Measurements from ENCODE around the gene ZNF219. TPM values are rescaled to one million over a fixed set of nuclear protein-coding genes. Genes with fewer than 3 reads are reported as not detected.
A peak's percentile ranks its signal among the peaks of the same experiment; 100 is the strongest.

ZNF219 gene
- total RNA-seq, 1 experiment from 2014 or later = 6.0 TPM

DNA sequence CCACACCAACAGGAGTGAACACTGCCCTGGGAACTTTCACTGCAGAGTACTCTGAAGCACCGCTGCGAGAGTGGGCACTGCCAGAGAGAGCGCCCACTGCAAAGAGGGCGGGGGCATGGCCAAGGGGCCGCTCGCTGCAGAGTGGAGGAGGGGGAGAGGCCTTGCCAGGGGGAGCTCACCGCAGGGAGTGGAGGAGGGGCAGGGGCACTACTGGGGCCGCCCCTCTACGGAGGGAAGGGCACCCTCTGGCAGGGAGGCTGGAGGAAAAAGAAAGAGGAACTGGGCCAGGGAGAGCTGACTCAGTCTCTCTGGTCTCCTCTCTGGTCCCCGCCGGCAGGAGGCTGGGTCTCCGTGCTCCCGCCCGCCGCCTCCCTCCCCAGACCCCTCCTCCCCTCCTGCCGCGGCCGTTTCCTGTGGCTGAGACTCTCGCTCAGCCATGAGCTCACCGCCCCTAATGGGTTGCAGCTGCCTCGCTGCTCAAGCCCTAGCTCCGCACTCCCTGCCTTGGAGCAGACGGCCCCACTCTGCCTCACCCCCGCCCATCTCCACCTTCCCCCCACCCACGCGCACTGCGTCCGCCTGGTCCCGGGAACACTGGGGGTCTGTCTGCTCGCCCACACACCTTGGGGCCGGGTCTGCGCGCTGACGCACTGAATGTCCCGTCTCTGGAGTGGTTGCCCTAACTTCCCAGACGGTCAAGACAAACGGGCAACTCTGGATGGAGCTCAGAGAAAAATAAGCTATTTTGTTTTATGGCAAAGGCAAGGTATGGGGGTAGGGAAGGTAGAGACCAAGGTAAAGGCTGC, 27.0 kb downstream of the ZNF219 start:
- H3F3A ChIP-seq (ENCODE audit: low read length, unreplicated experiment) = no peaks in the 10 kb centered on the region
- H3K4me1 ChIP-seq (ENCODE audit: insufficient read depth, low read length) = peaks cover 6% of the 10 kb centered on the region; the same call in 1 of the 2 replicates
- H3K9ac ChIP-seq (ENCODE audit: low read length) = no peak overlapping the region
- peak; percentile 11 for DNase-seq
- H3K4me3 ChIP-seq (ENCODE audit: low read length) = peak overlapping the region; percentile 72
- peak overlapping the region; percentile 93 for H3K4me2 ChIP-seq (ENCODE audit: low read length)
- H2AFZ ChIP-seq (ENCODE audit: low read length) = peak overlapping the region; percentile 41; the same call in 1 of the 2 replicates
- no peaks in the 10 kb centered on the region for H3K36me3 ChIP-seq (ENCODE audit: low read depth, low read length)
- H3K27me3 ChIP-seq (ENCODE audit: low read length) = peaks cover 44% of the 10 kb centered on the region
- no peaks in the 10 kb centered on the region for H3K9me2 ChIP-seq (replicated peaks; ENCODE audit: low read length)
- H3K27ac ChIP-seq (ENCODE audit: low read length) = no peak overlapping the region
- peak; percentile 5 for ATAC-seq
- ChIA-PET POLR2A (ENCODE audit: unreplicated experiment) (interaction anchor here (0.6 kb wide), 1 partner anchor 15 kb away, joined by 11 read pairs; no protein-coding TSS in a partner anchor), CTCF (interaction anchor here (0.7 kb wide), 1 partner anchor 21 kb away, joined by 3 read pairs; no protein-coding TSS in a partner anchor)
- TF ChIP-seq, protein P1, sequence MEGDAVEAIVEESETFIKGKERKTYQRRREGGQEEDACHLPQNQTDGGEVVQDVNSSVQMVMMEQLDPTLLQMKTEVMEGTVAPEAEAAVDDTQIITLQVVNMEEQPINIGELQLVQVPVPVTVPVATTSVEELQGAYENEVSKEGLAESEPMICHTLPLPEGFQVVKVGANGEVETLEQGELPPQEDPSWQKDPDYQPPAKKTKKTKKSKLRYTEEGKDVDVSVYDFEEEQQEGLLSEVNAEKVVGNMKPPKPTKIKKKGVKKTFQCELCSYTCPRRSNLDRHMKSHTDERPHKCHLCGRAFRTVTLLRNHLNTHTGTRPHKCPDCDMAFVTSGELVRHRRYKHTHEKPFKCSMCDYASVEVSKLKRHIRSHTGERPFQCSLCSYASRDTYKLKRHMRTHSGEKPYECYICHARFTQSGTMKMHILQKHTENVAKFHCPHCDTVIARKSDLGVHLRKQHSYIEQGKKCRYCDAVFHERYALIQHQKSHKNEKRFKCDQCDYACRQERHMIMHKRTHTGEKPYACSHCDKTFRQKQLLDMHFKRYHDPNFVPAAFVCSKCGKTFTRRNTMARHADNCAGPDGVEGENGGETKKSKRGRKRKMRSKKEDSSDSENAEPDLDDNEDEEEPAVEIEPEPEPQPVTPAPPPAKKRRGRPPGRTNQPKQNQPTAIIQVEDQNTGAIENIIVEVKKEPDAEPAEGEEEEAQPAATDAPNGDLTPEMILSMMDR (conservative IDR thresholded peaks at IDR 0.05; ENCODE audit: low read depth, low read length) = no peak
- no peak for TF ChIP-seq EZH2 (IDR thresholded peaks at IDR 0.05; ENCODE audit: low read length, unreplicated experiment)
- TF ChIP-seq EZH2phosphoT487 (IDR thresholded peaks at IDR 0.05; ENCODE audit: borderline replicate concordance, low read length) = no peak
- H3K9me3 ChIP-seq (ENCODE audit: low read length) = no peaks in the 10 kb centered on the region
- intact Hi-C loops (cut with micrococcal nuclease) = no loop called here
- no TSS peak for BruUV-seq (replicated peaks)
- H4K20me1 ChIP-seq (ENCODE audit: low read length) = no peaks in the 10 kb centered on the region
- H3K79me2 ChIP-seq (ENCODE audit: low read length) = no peaks in the 10 kb centered on the region

DNA sequence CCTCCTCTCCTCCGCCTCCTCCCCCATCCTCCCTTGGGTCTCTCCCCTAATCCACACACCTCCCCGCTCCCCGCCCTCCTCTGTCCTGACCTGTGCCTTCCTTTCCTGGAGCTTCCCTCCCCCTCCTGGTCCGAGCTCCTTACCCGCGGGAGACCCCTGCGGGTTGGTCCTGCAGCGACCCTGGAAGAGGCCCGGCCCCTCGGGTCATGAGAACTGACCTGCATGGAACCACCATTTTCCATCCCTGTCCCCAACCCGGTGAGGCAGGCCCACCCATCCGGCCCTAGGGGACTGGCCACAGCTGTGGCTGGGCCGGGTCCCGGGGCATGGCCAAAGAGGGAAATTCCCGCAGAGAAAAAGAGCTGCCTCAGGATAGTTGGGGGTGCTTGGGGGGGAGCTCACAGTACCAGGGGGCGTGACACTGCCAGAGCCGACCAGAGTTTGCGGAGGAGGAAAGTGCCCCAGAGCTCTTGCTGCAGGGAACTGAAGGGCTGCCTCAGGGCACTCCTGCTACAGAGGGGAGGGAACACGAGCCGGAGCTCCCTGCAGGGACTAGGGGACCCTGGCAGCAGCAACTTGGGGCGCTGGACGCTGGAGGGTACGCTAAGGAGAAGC, 27.7 kb downstream of the ZNF219 start:
- Histone ChIP-seq H3K4me1 (ENCODE audit: insufficient read depth, low read length) (peaks cover 6% of the 10 kb centered on the region; the same call in 1 of the 2 replicates), H3K9me2 (replicated peaks; ENCODE audit: low read length) (no peaks in the 10 kb centered on the region), H3K79me2 (ENCODE audit: low read length) (no peaks in the 10 kb centered on the region), H3K27me3 (ENCODE audit: low read length) (peaks cover 48% of the 10 kb centered on the region), H3K27ac (ENCODE audit: low read length) (no peak overlapping the region), H4K20me1 (ENCODE audit: low read length) (no peaks in the 10 kb centered on the region), H3F3A (ENCODE audit: low read length, unreplicated experiment) (no peaks in the 10 kb centered on the region), H3K4me2 (ENCODE audit: low read length) (peak overlapping the region; percentile 93), H2AFZ (ENCODE audit: low read length) (peak overlapping the region; percentile 73), H3K9ac (ENCODE audit: low read length) (no peak overlapping the region; the same call in 1 of the 2 replicates), H3K9me3 (ENCODE audit: low read length) (no peaks in the 10 kb centered on the region), H3K36me3 (ENCODE audit: low read depth, low read length) (no peaks in the 10 kb centered on the region), H3K4me3 (ENCODE audit: low read length) (peak overlapping the region; percentile 72)
- POLR2A ChIA-PET (ENCODE audit: unreplicated experiment) = no interaction called here
- TF ChIP-seq EZH2 (IDR thresholded peaks at IDR 0.05; ENCODE audit: low read length, unreplicated experiment) = no peak
- no peak for TF ChIP-seq EZH2phosphoT487 (IDR thresholded peaks at IDR 0.05; ENCODE audit: borderline replicate concordance, low read length)
- TF ChIP-seq, protein P1 (conservative IDR thresholded peaks at IDR 0.05; ENCODE audit: low read depth, low read length) = no peak
- DNase-seq (no peak), ATAC-seq (peak; percentile 15)
- CTCF ChIA-PET = interaction anchor here (1.0 to 1.1 kb wide), 2 partner anchors 22 to 34 kb away, joined by 3 to 4 read pairs; no protein-coding TSS in a partner anchor
- BruUV-seq (replicated peaks) = no TSS peak
- intact Hi-C loops (cut with micrococcal nuclease) = no loop called here
